Mesendoderm (in vitro differentiated cells): ENCODE measurements around the gene NISCH.

Experiments used
- DNase-seq: peaks from one replicate; pipeline ENCODE4 v3.0.0; 2013
- H2AK5ac ChIP-seq: 2 replicates; pipeline ENCODE4 v1.6.1; 2013; ENCODE audit warnings: low read length, inconsistent platforms
- H2BK120ac ChIP-seq: 2 replicates; pipeline ENCODE4 v1.6.1; 2013; ENCODE audit warnings: low read depth, mild to moderate bottlenecking, low read length, moderate library complexity, mixed read lengths
- H2BK15ac ChIP-seq: replicated peaks from 2 replicates; pipeline ENCODE4 v1.6.1; 2013; ENCODE audit warnings: low read depth, mild to moderate bottlenecking, moderate library complexity
- H2BK5ac ChIP-seq: 2 replicates; pipeline ENCODE4 v1.6.1; 2013; ENCODE audit warnings: low read length, inconsistent platforms
- H3K18ac ChIP-seq: 2 replicates; pipeline ENCODE4 v1.6.1; 2013; ENCODE audit warnings: mild to moderate bottlenecking, low read length, mixed read lengths
- H3K23ac ChIP-seq: one replicate; pipeline ENCODE4 v1.6.1; 2013; ENCODE audit warnings: low read length
- H3K27ac ChIP-seq: 2 replicates; pipeline ENCODE4 v1.5.1; 2013; ENCODE audit warnings: low read depth, mild to moderate bottlenecking, inconsistent platforms, low read length, moderate library complexity
- H3K27me3 ChIP-seq: 2 replicates; pipeline ENCODE4 v1.6.1; 2013; ENCODE audit warnings: low read length, control low read depth, mild to moderate bottlenecking, inconsistent platforms; ENCODE audit not compliant: insufficient read depth, poor library complexity
- H3K36me3 ChIP-seq: 2 replicates; pipeline ENCODE4 v1.6.1; 2013; ENCODE audit warnings: low read length, inconsistent platforms; ENCODE audit not compliant: control insufficient read depth, insufficient read depth
- H3K4ac ChIP-seq: one replicate; pipeline ENCODE4 v1.6.1; 2013; ENCODE audit warnings: low read depth, mild to moderate bottlenecking, low read length, moderate library complexity
- H3K4me1 ChIP-seq: 2 replicates; pipeline ENCODE4 v1.6.1; 2013; ENCODE audit warnings: low read depth, low read length, inconsistent platforms; ENCODE audit not compliant: control insufficient read depth
- H3K4me2 ChIP-seq: 2 replicates; pipeline ENCODE4 v1.6.1; 2013; ENCODE audit warnings: low read length
- H3K4me3 ChIP-seq: 2 replicates; pipeline ENCODE4 v1.5.1; 2013; ENCODE audit warnings: mild to moderate bottlenecking, low read length
- H3K56ac ChIP-seq: one replicate; pipeline ENCODE4 v1.6.1; 2013; ENCODE audit warnings: low read length
- H3K79me1 ChIP-seq: 2 replicates; pipeline ENCODE4 v1.6.1; 2013; ENCODE audit warnings: low read length, inconsistent platforms
- H3K79me2 ChIP-seq: 2 replicates; pipeline ENCODE4 v1.6.1; 2013; ENCODE audit warnings: mild to moderate bottlenecking, low read length; ENCODE audit not compliant: control insufficient read depth, insufficient read depth
- H3K9ac ChIP-seq: 2 replicates; pipeline ENCODE4 v1.6.1; 2013; ENCODE audit warnings: low read length, inconsistent platforms
- H4K5ac ChIP-seq: one replicate; pipeline ENCODE4 v1.6.1; 2013; ENCODE audit warnings: low read length
- H4K8ac ChIP-seq: one replicate; pipeline ENCODE4 v1.6.1; 2013; ENCODE audit warnings: low read depth, mild to moderate bottlenecking, control low read depth, low read length, moderate library complexity
- WGBS: extraction: QIAGEN DNeasy Blood & Tissue Kit; methylation state at CpG from one replicate; pipeline ENCODE4 v1.1.7; 2013; ENCODE audit warnings: low lambda C conversion rate, missing lambda C conversion rate; ENCODE audit not compliant: insufficient coverage; ENCODE audit errors: extremely low coverage; 5-methylcytosine and 5-hydroxymethylcytosine counted together

The NISCH gene

GRCh38 chr3:52454250-52454937 lies 1.0 kb upstream of the NISCH start:
- peaks cover 2% of the 10 kb centered on the region for H3K36me3 ChIP-seq
- no peak overlapping the region for H2BK15ac ChIP-seq
- H2AK5ac ChIP-seq, result no peak overlapping the region
- H3K27ac ChIP-seq, result no peak overlapping the region
- H4K5ac ChIP-seq, result peak overlapping the region; percentile 97
- WGBS, result no CpG with 5 or more reads among the region's 8 CpGs
- no peak overlapping the region for H3K18ac ChIP-seq
- no peak overlapping the region for H3K4ac ChIP-seq
- peaks cover 20% of the 10 kb centered on the region for H3K79me1 ChIP-seq
- H3K4me2 ChIP-seq, result no peak overlapping the region
- no peak overlapping the region for H3K23ac ChIP-seq
- no peak overlapping the region for H3K9ac ChIP-seq
- H4K8ac ChIP-seq, result no peak overlapping the region
- no peaks in the 10 kb centered on the region for H3K27me3 ChIP-seq
- peaks cover 18% of the 10 kb centered on the region for H3K79me2 ChIP-seq
- H2BK120ac ChIP-seq, result no peak overlapping the region
- no peak for DNase-seq
- no peak overlapping the region for H2BK5ac ChIP-seq
- H3K4me1 ChIP-seq, result peaks cover 11% of the 10 kb centered on the region
- peak overlapping the region; percentile 88 for H3K56ac ChIP-seq
- H3K4me3 ChIP-seq, result no peak overlapping the region

GRCh38 chr3:52454938-52455282 lies 494 bp upstream of the NISCH start:
- H2BK120ac ChIP-seq, result no peak overlapping the region
- peak overlapping the region; percentile 1 for H2BK15ac ChIP-seq
- no peak overlapping the region for H3K27ac ChIP-seq
- H3K56ac ChIP-seq, result peak overlapping the region; percentile 88
- no peak for DNase-seq
- WGBS, result no CpG with 5 or more reads among the region's 11 CpGs
- peak overlapping the region; percentile 52 for H2BK5ac ChIP-seq
- H3K18ac ChIP-seq, result peak overlapping the region; percentile 31
- no peak overlapping the region for H4K8ac ChIP-seq
- H3K4ac ChIP-seq, result no peak overlapping the region
- no peak overlapping the region for H3K4me3 ChIP-seq
- peak overlapping the region; percentile 65 for H3K4me2 ChIP-seq
- peaks cover 18% of the 10 kb centered on the region for H3K79me2 ChIP-seq
- H3K4me1 ChIP-seq, result peaks cover 11% of the 10 kb centered on the region
- H4K5ac ChIP-seq, result peak overlapping the region; percentile 97
- peak overlapping the region; percentile 96 for H2AK5ac ChIP-seq
- no peaks in the 10 kb centered on the region for H3K27me3 ChIP-seq
- peaks cover 2% of the 10 kb centered on the region for H3K36me3 ChIP-seq
- no peak overlapping the region for H3K23ac ChIP-seq
- H3K79me1 ChIP-seq, result peaks cover 20% of the 10 kb centered on the region
- H3K9ac ChIP-seq, result peak overlapping the region; percentile 73

- peak overlapping the region; percentile 81 for H3K4ac ChIP-seq
- no CpG with 5 or more reads among the region's 13 CpGs for WGBS
- H3K27ac ChIP-seq, result no peak overlapping the region
- no peak overlapping the region for H2BK5ac ChIP-seq
- no peak overlapping the region for H2BK15ac ChIP-seq
- H3K23ac ChIP-seq, result no peak overlapping the region
- peak overlapping the region; percentile 82 for H3K18ac ChIP-seq
- H3K27me3 ChIP-seq, result no peaks in the 10 kb centered on the region
- DNase-seq, result peak; percentile 51
- no peak overlapping the region for H4K8ac ChIP-seq
- H3K4me1 ChIP-seq, result peaks cover 11% of the 10 kb centered on the region
- peaks cover 20% of the 10 kb centered on the region for H3K79me1 ChIP-seq
- peak overlapping the region; percentile 94 for H3K9ac ChIP-seq
- no peak overlapping the region for H2BK120ac ChIP-seq
- peak overlapping the region; percentile 95 for H2AK5ac ChIP-seq
- H3K56ac ChIP-seq, result peak overlapping the region; percentile 89
- peak overlapping the region; percentile 94 for H3K4me3 ChIP-seq
- peak overlapping the region; percentile 97 for H3K4me2 ChIP-seq
- H3K36me3 ChIP-seq, result peaks cover 2% of the 10 kb centered on the region
- peaks cover 18% of the 10 kb centered on the region for H3K79me2 ChIP-seq
- no peak overlapping the region for H4K5ac ChIP-seq
Measured at GRCh38 chr3:52456169-52456799, 880 bp downstream of the NISCH start.

GRCh38 chr3:52456800-52457183 lies 1.4 kb downstream of the NISCH start:
- no peak overlapping the region for H3K4ac ChIP-seq
- H3K79me1 ChIP-seq, result peaks cover 20% of the 10 kb centered on the region
- peaks cover 11% of the 10 kb centered on the region for H3K4me1 ChIP-seq
- H3K4me2 ChIP-seq, result peak overlapping the region; percentile 97
- no peak for DNase-seq
- H4K5ac ChIP-seq, result no peak overlapping the region
- no peak overlapping the region for H2BK5ac ChIP-seq
- peak overlapping the region; percentile 94 for H3K9ac ChIP-seq
- peak overlapping the region; percentile 95 for H2AK5ac ChIP-seq
- H3K27me3 ChIP-seq, result no peaks in the 10 kb centered on the region
- peaks cover 3% of the 10 kb centered on the region for H3K36me3 ChIP-seq
- no peak overlapping the region for H3K18ac ChIP-seq
- H4K8ac ChIP-seq, result no peak overlapping the region
- no peak overlapping the region for H3K23ac ChIP-seq
- H3K27ac ChIP-seq, result no peak overlapping the region
- no CpG with 5 or more reads among the region's 5 CpGs for WGBS
- H2BK120ac ChIP-seq, result no peak overlapping the region
- peaks cover 18% of the 10 kb centered on the region for H3K79me2 ChIP-seq
- H3K4me3 ChIP-seq, result peak overlapping the region; percentile 94
- no peak overlapping the region for H2BK15ac ChIP-seq
- peak overlapping the region; percentile 89 for H3K56ac ChIP-seq

- no CpG with 5 or more reads among the region's 6 CpGs for WGBS
- no peak for DNase-seq
- H2BK15ac ChIP-seq, result no peak overlapping the region
- H2BK5ac ChIP-seq, result no peak overlapping the region
- peaks cover 20% of the 10 kb centered on the region for H3K79me2 ChIP-seq
- no peak overlapping the region for H3K4me3 ChIP-seq
- H3K4ac ChIP-seq, result no peak overlapping the region
- no peaks in the 10 kb centered on the region for H3K27me3 ChIP-seq
- H3K36me3 ChIP-seq, result peaks cover 4% of the 10 kb centered on the region
- peaks cover 7% of the 10 kb centered on the region for H3K4me1 ChIP-seq
- H2AK5ac ChIP-seq, result no peak overlapping the region
- no peak overlapping the region for H3K9ac ChIP-seq
- H3K4me2 ChIP-seq, result no peak overlapping the region
- H4K8ac ChIP-seq, result no peak overlapping the region
- no peak overlapping the region for H3K18ac ChIP-seq
- H2BK120ac ChIP-seq, result no peak overlapping the region
- no peak overlapping the region for H4K5ac ChIP-seq
- H3K56ac ChIP-seq, result no peak overlapping the region
- no peak overlapping the region for H3K27ac ChIP-seq
- peaks cover 22% of the 10 kb centered on the region for H3K79me1 ChIP-seq
- H3K23ac ChIP-seq, result no peak overlapping the region
Measured at GRCh38 chr3:52458031-52458760, 2.8 kb downstream of the NISCH start.
